H1 (cell line): ENCODE data around the gene UGT1A10. TPM values are rescaled to one million over a fixed set of nuclear protein-coding genes. Genes with fewer than 3 reads are reported as not detected.
"Not testable (repeated sequence)": the region's sequence is repeated elsewhere in the genome, so short reads cannot be mapped to it uniquely, and the experiment has no call there.

Experiments used
- CTCF ChIA-PET: fragments of 300-600 bp; sonication (Branson Sonifier 250); formaldehyde crosslinking; loops from one replicate; lab custom pipeline; 2021; ENCODE audit not compliant: partially characterized antibody; lab: Charles Lee
- POLR2A ChIA-PET: fragments of 300-600 bp; sonication (Branson Sonifier 250); formaldehyde crosslinking; loops from one replicate; lab custom pipeline; 2021; ENCODE audit warnings: inconsistent platforms; ENCODE audit not compliant: partially characterized antibody; lab: Charles Lee
- DNase-seq, 2 experiments: peaks; one replicate each; pipeline versions ENCODE4 v3.0.0 to v3.0.0-alpha.2; 2010 to 2022; ENCODE audit warnings: low spot score in 2 of 2, low read depth in 1 of 2, mixed read lengths in 1 of 2
- FAIRE-seq: peaks from 2 replicates; lab custom pipeline; 2011; peaks lifted over from hg19 to GRCh38; lab: Jason Lieb, UNC
- H2AFZ ChIP-seq: 2 replicates; pipeline ENCODE4 v1.8.1; 2012; ENCODE audit warnings: low read length, inconsistent platforms
- H2AK5ac ChIP-seq: 2 replicates; pipeline ENCODE4 v1.6.1; 2013; ENCODE audit warnings: low read depth, low read length
- H2BK120ac ChIP-seq: replicated peaks from 2 replicates; pipeline ENCODE3; 2013; ENCODE audit warnings: low read depth, low read length, inconsistent platforms
- H2BK12ac ChIP-seq: 2 replicates; pipeline ENCODE4 v1.6.1; 2013; ENCODE audit warnings: low read depth, low read length
- H2BK15ac ChIP-seq: 2 replicates; pipeline ENCODE4 v1.6.1; 2013; ENCODE audit warnings: low read length
- H2BK20ac ChIP-seq: 2 replicates; pipeline ENCODE4 v1.6.1; 2013; ENCODE audit warnings: low read length
- H2BK5ac ChIP-seq: 2 replicates; pipeline ENCODE4 v1.6.1; 2013; ENCODE audit warnings: low read depth, low read length
- H3K14ac ChIP-seq: 2 replicates; pipeline ENCODE4 v1.6.1; 2013; ENCODE audit warnings: inconsistent platforms; ENCODE audit not compliant: insufficient read length
- H3K18ac ChIP-seq: 2 replicates; pipeline ENCODE4 v1.6.1; 2013; ENCODE audit warnings: low read length; ENCODE audit errors: extremely low read depth
- H3K23ac ChIP-seq: 2 replicates; pipeline ENCODE4 v1.6.1; 2013; ENCODE audit warnings: inconsistent platforms; ENCODE audit not compliant: insufficient read length
- H3K23me2 ChIP-seq: 2 replicates; pipeline ENCODE4 v1.6.1; 2013; ENCODE audit warnings: low read depth, low read length
- H3K27ac ChIP-seq: 2 replicates; pipeline ENCODE4 v1.6.1; 2011; ENCODE audit warnings: low read depth, low read length, inconsistent platforms
- H3K27me3 ChIP-seq, 4 experiments: replicated peaks in 1 of 4; 1 replicate in 1 of 4; 2 replicates in 3 of 4; pipeline versions ENCODE4 v1.6.1 to v1.8.1; 2011 to 2013; ENCODE audit warnings: low read length in 3 of 4, mild to moderate bottlenecking in 3 of 4, inconsistent platforms in 2 of 4, mixed read lengths in 2 of 4, moderate library complexity in 1 of 4; ENCODE audit not compliant: control insufficient read depth in 3 of 4, insufficient read depth in 3 of 4; ENCODE audit errors: extremely low read depth in 1 of 4
- H3K36me3 ChIP-seq, 4 experiments: 2 replicates each; pipeline versions ENCODE4 v1.6.1 to v1.8.1; 2011 to 2013; ENCODE audit warnings: mild to moderate bottlenecking in 4 of 4, low read length in 3 of 4, moderate library complexity in 2 of 4, control low read depth in 1 of 4, inconsistent platforms in 1 of 4; ENCODE audit not compliant: insufficient read depth in 4 of 4, control insufficient read depth in 2 of 4
- H3K4ac ChIP-seq: replicated peaks from 2 replicates; pipeline ENCODE3; 2013; ENCODE audit warnings: low read length, low read depth, mixed read lengths, inconsistent platforms; ENCODE audit not compliant: insufficient read length
- H3K4me1 ChIP-seq, 4 experiments: replicated peaks in 1 of 4; 1 replicate in 1 of 4; 2 replicates in 3 of 4; pipeline versions ENCODE4 v1.6.1 to v1.8.1; 2011 to 2013; ENCODE audit warnings: low read length in 3 of 4, inconsistent platforms in 2 of 4, mixed read lengths in 1 of 4; ENCODE audit not compliant: insufficient read depth in 4 of 4, control insufficient read depth in 3 of 4
- H3K4me2 ChIP-seq, 2 experiments: 2 replicates each; pipeline versions ENCODE4 v1.6.1 to v1.8.1; 2011 to 2013; ENCODE audit warnings: low read depth in 2 of 2, low read length in 2 of 2, control low read depth in 1 of 2, inconsistent platforms in 1 of 2, mild to moderate bottlenecking in 1 of 2; ENCODE audit not compliant: insufficient read depth in 1 of 2
- H3K4me3 ChIP-seq, 4 experiments: fragments of 200-600, 300-600 bp in 1 of 4; sonication (generic), shearing (Covaris generic), sonication (Bioruptor Twin) in 1 of 4; 2 replicates each; pipeline versions ENCODE4 v1.5.1 to v1.8.1; 2011 to 2016; ENCODE audit warnings: low read length in 4 of 4, low read depth in 3 of 4, control low read depth in 2 of 4, inconsistent platforms in 2 of 4, mild to moderate bottlenecking in 2 of 4, mixed read lengths in 1 of 4, moderate library complexity in 1 of 4; ENCODE audit not compliant: insufficient read depth in 2 of 4; ENCODE audit errors: extremely low read depth in 1 of 4
- H3K56ac ChIP-seq: replicated peaks from 2 replicates; pipeline ENCODE3; 2013; ENCODE audit warnings: low read depth, mild to moderate bottlenecking, mixed read lengths, low read length, inconsistent platforms; ENCODE audit not compliant: insufficient read length
- H3K79me1 ChIP-seq: 2 replicates; pipeline ENCODE4 v1.6.1; 2013; ENCODE audit warnings: low read depth, low read length, control low read depth
- H3K79me2 ChIP-seq, 2 experiments: 2 replicates each; pipeline versions ENCODE4 v1.6.1 to v1.8.1; 2012 to 2013; ENCODE audit warnings: low read length in 2 of 2, mild to moderate bottlenecking in 2 of 2, inconsistent platforms in 1 of 2; ENCODE audit not compliant: insufficient read depth in 2 of 2, control insufficient read depth in 1 of 2
- H3K9ac ChIP-seq, 4 experiments: replicated peaks in 1 of 4; 1 replicate in 1 of 4; 2 replicates in 3 of 4; pipeline versions ENCODE4 v1.6.1 to v1.8.1; 2011 to 2013; ENCODE audit warnings: low read depth in 3 of 4, low read length in 3 of 4, control low read depth in 2 of 4, mild to moderate bottlenecking in 2 of 4, moderate library complexity in 2 of 4, inconsistent platforms in 1 of 4; ENCODE audit errors: extremely low read depth in 1 of 4
- H3K9me3 ChIP-seq, 2 experiments: 2 replicates each; pipeline versions ENCODE4 v1.6.1 to v1.8.1; 2012 to 2013; ENCODE audit warnings: mild to moderate bottlenecking in 2 of 2, moderate library complexity in 2 of 2, control low read depth in 1 of 2, inconsistent platforms in 1 of 2, low read depth in 1 of 2, low read length in 1 of 2, mixed read lengths in 1 of 2; ENCODE audit not compliant: insufficient read depth in 2 of 2
- H4K20me1 ChIP-seq, 2 experiments: replicated peaks in 1 of 2; 2 replicates each; pipeline versions ENCODE3 to v1.8.1; 2011 to 2013; ENCODE audit warnings: inconsistent platforms in 2 of 2, low read length in 2 of 2, mild to moderate bottlenecking in 1 of 2; ENCODE audit not compliant: insufficient read depth in 2 of 2, control insufficient read depth in 1 of 2
- H4K5ac ChIP-seq: 2 replicates; pipeline ENCODE4 v1.6.1; 2013; ENCODE audit warnings: low read length, low read depth, mixed read lengths, inconsistent platforms; ENCODE audit not compliant: insufficient read length
- H4K8ac ChIP-seq: 2 replicates; pipeline ENCODE4 v1.8.0; 2013; ENCODE audit warnings: mild to moderate bottlenecking, moderate library complexity, low read length, inconsistent platforms; ENCODE audit not compliant: insufficient read depth; ENCODE audit errors: extremely low read depth
- H4K91ac ChIP-seq: replicated peaks from 2 replicates; pipeline ENCODE3; 2013; ENCODE audit warnings: low read length, mixed read lengths, inconsistent platforms; ENCODE audit not compliant: insufficient read length
- WGBS, 2 experiments: shearing (Covaris generic) in 1 of 2; methylation state at CpG; one replicate each; pipeline versions ENCODE4 v1.1.6 to v1.1.7; 2013 to 2015; ENCODE audit warnings: low lambda C conversion rate in 2 of 2, mixed read lengths in 2 of 2, inconsistent platforms in 1 of 2, low coverage in 1 of 2, missing lambda C conversion rate in 1 of 2; ENCODE audit not compliant: insufficient replicate concordance in 2 of 2, insufficient coverage in 1 of 2, insufficient read length in 1 of 2; ENCODE audit errors: extremely low coverage in 1 of 2, missing lambda C conversion rate in 1 of 2; 5-methylcytosine and 5-hydroxymethylcytosine counted together
- long read RNA-seq, 2 experiments: library from RNA in 1 of 2; library from capped mRNA in 1 of 2; stranded (forward); transcript quantifications; one replicate each; pipeline ENCODE4 v2.0.0, GENCODE V29; 2021; ENCODE audit warnings: inconsistent platforms in 1 of 2
- polyA minus RNA-seq, 3 experiments: library from RNA; depleted of rRNA, polyadenylated mRNA; stranded (reverse); fragments of >200 nt; gene quantifications; 1 replicate in 2 of 3; 2 replicates in 1 of 3; pipeline ENCODE4 v1.2.3, GENCODE V29; 2011
- polyA plus RNA-seq, 7 experiments: library from polyadenylated mRNA; depleted of rRNA in 3 of 7; stranded (reverse) in 5 of 7; unstranded in 2 of 7; fragments of >200 nt in 5 of 7; fragments of 200-250 nt in 2 of 7; gene quantifications; 1 replicate in 5 of 7; 2 replicates in 1 of 7; 4 replicates in 1 of 7; pipeline versions ENCODE4 v1.2.1 to v1.2.3, GENCODE V29; 2011 to 2013; ENCODE audit warnings: missing spikeins in 2 of 7, mixed read lengths in 2 of 7
- total RNA-seq: library from RNA; stranded (reverse); fragmentation: NEBNext Ultra II Directional; extraction: Animal tissue kit (Norgen Biotek cat#: 25700); gene quantifications from 2 replicates; pipeline ENCODE4 v1.2.1, GENCODE V29; 2021

Gene UGT1A10
- total RNA-seq (not detected in 2 replicates), polyA plus RNA-seq (2011; rRNA removed) (not detected in 2 replicates), polyA minus RNA-seq (2011; rRNA and poly(A)+ RNA removed) (0.32 TPM in 1 of 2 replicates, not detected in the other)
- 0.04 TPM for polyA plus RNA-seq (2011; cell fraction: cytosol; rRNA removed)
- polyA plus RNA-seq (2011; cell fraction: nucleus; rRNA removed), result not detected
- polyA plus RNA-seq (2012, experiment 1 of 2), result not detected in 4 replicates
- polyA plus RNA-seq (2012, experiment 2 of 2), result not detected
- not detected for polyA plus RNA-seq (2013, experiment 1 of 2)
- polyA plus RNA-seq (2013, experiment 2 of 2), result not detected
- polyA minus RNA-seq (2011; cell fraction: cytosol; rRNA and poly(A)+ RNA removed), result not detected
- 0.90 TPM for polyA minus RNA-seq (2011; cell fraction: nucleus; rRNA and poly(A)+ RNA removed)
- long read RNA-seq, experiment 1, result 0 reads
- long read RNA-seq, experiment 2, result 0 reads

GRCh38 chr2:233636306-233636705, at the start of gene UGT1A10:
Gene UGT1A10, plus strand, starts transcription at chr2:233636448. Its CDS starts 75 bp downstream, at chr2:233636523.
- POLR2A ChIA-PET, H2BK120ac ChIP-seq, CTCF ChIA-PET, H3K27me3 ChIP-seq, H4K5ac ChIP-seq, H2BK15ac ChIP-seq, H3K27ac ChIP-seq, H3K4me3 ChIP-seq, H3K23me2 ChIP-seq, H4K8ac ChIP-seq, H2BK5ac ChIP-seq, H3K9ac ChIP-seq, FAIRE-seq, H3K4ac ChIP-seq, H3K4me1 ChIP-seq, H4K20me1 ChIP-seq, H3K18ac ChIP-seq, H3K56ac ChIP-seq, H3K9me3 ChIP-seq, H3K23ac ChIP-seq, H2BK20ac ChIP-seq, H3K79me1 ChIP-seq, H3K36me3 ChIP-seq, H2BK12ac ChIP-seq, H3K79me2 ChIP-seq, DNase-seq, H2AK5ac ChIP-seq, H4K91ac ChIP-seq, H3K4me2 ChIP-seq, H3K14ac ChIP-seq, H2AFZ ChIP-seq: not testable (repeated sequence)
- WGBS, 2 experiments, result 90% methylated on average over 10 of the region's 10 CpGs; no CpG with 5 or more reads in 1 of the 2 experiments
